GM12873 (cell line): ENCODE results near the gene C5AR1.

Experiments
- CTCF ChIP-seq: IDR thresholded peaks from 2 replicates; pipeline ENCODE4 v1.5.1; 2012; ENCODE audit warnings: low read depth, mild to moderate bottlenecking, moderate library complexity, low read length, control low read depth; ENCODE audit not compliant: insufficient read depth; ENCODE audit errors: missing control alignments

The C5AR1 gene

GRCh38 chr19:47275791-47276461 is 33.7 kb upstream of the C5AR1 start:
- no peak for TF ChIP-seq CTCF

GRCh38 chr19:47280183-47280797 is 29.4 kb upstream of the C5AR1 start:
- TF ChIP-seq CTCF: peak; percentile 75

GRCh38 chr19:47283405-47284059 is 26.1 kb upstream of the C5AR1 start:
- no peak for TF ChIP-seq CTCF

- TF ChIP-seq CTCF: peak; percentile 87
Measured at GRCh38 chr19:47284324-47284899, 25.2 kb upstream of the C5AR1 start.

- peak; percentile 79 for TF ChIP-seq CTCF
Measured at GRCh38 chr19:47296036-47296435, 13.6 kb upstream of the C5AR1 start.

- no peak for TF ChIP-seq CTCF
Measured at GRCh38 chr19:47302249-47302648, 7.4 kb upstream of the C5AR1 start.

GRCh38 chr19:47303966-47304365 is 5.7 kb upstream of the C5AR1 start:
- TF ChIP-seq CTCF: no peak
